ENCODE results near the gene CMKLR1.

The CMKLR1 gene

GRCh38 chr12:108345716-108346633 is 6.9 kb upstream of the CMKLR1 start:
- H3K9me3 ChIP-seq = no peaks in the 10 kb centered on the region; the same call in 1 of the 2 replicates
- no peak overlapping the region for H3K4me3 ChIP-seq (ENCODE audit: low read depth, low read length)
- no peaks in the 10 kb centered on the region for H3K4me1 ChIP-seq
- TF ChIP-seq, protein P1, sequence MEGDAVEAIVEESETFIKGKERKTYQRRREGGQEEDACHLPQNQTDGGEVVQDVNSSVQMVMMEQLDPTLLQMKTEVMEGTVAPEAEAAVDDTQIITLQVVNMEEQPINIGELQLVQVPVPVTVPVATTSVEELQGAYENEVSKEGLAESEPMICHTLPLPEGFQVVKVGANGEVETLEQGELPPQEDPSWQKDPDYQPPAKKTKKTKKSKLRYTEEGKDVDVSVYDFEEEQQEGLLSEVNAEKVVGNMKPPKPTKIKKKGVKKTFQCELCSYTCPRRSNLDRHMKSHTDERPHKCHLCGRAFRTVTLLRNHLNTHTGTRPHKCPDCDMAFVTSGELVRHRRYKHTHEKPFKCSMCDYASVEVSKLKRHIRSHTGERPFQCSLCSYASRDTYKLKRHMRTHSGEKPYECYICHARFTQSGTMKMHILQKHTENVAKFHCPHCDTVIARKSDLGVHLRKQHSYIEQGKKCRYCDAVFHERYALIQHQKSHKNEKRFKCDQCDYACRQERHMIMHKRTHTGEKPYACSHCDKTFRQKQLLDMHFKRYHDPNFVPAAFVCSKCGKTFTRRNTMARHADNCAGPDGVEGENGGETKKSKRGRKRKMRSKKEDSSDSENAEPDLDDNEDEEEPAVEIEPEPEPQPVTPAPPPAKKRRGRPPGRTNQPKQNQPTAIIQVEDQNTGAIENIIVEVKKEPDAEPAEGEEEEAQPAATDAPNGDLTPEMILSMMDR (IDR thresholded peaks at IDR 0.05; ENCODE audit: low read depth, low read length) = no peak
- H3K36me3 ChIP-seq = no peaks in the 10 kb centered on the region
- no peaks in the 10 kb centered on the region for H3K27me3 ChIP-seq
- no peak for DNase-seq

GRCh38 chr12:108342985-108343384 is 3.9 kb upstream of the CMKLR1 start:
- TF ChIP-seq, protein P1 (IDR thresholded peaks at IDR 0.05; ENCODE audit: low read depth, low read length) = no peak
- H3K27me3 ChIP-seq = no peaks in the 10 kb centered on the region
- no peak for DNase-seq
- H3K9me3 ChIP-seq = no peaks in the 10 kb centered on the region; the same call in 1 of the 2 replicates
- no peaks in the 10 kb centered on the region for H3K4me1 ChIP-seq
- no peaks in the 10 kb centered on the region for H3K36me3 ChIP-seq
- no peak overlapping the region for H3K4me3 ChIP-seq (ENCODE audit: low read depth, low read length)

GRCh38 chr12:108341854-108342847 is 3.0 kb upstream of the CMKLR1 start:
- Histone ChIP-seq H3K36me3 (no peaks in the 10 kb centered on the region), H3K4me3 (ENCODE audit: low read depth, low read length) (no peak overlapping the region), H3K4me1 (peaks cover 5% of the 10 kb centered on the region), H3K27me3 (no peaks in the 10 kb centered on the region), H3K9me3 (no peaks in the 10 kb centered on the region; the same call in 1 of the 2 replicates)
- TF ChIP-seq, protein P1 (IDR thresholded peaks at IDR 0.05; ENCODE audit: low read depth, low read length) = no peak
- no peak for DNase-seq

DNA sequence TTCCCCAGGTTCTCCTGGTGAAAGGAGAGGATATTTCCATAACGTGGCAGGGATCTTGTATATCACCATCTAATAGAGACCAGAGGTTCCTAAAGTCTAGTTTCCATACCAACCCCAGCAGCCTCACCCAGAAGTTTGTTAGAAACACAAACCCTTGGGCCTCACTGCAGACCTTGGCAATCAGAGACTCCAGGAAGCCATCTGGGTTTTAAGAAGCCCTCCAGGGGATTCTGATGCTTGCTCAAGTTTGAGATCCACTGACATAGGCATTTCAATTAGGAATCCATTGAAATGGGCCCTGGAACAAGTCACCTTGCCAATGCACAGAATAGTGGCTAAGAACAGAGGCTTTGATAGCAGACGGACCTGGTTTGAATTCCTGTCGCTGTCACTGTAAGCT is 2.2 kb upstream of the CMKLR1 start:
- peaks cover 5% of the 10 kb centered on the region for H3K4me1 ChIP-seq
- no peak for DNase-seq
- H3K36me3 ChIP-seq = no peaks in the 10 kb centered on the region
- H3K4me3 ChIP-seq (ENCODE audit: low read depth, low read length) = no peak overlapping the region
- H3K9me3 ChIP-seq = no peaks in the 10 kb centered on the region; the same call in 1 of the 2 replicates
- no peaks in the 10 kb centered on the region for H3K27me3 ChIP-seq
- TF ChIP-seq, protein P1 (IDR thresholded peaks at IDR 0.05; ENCODE audit: low read depth, low read length) = no peak

DNA sequence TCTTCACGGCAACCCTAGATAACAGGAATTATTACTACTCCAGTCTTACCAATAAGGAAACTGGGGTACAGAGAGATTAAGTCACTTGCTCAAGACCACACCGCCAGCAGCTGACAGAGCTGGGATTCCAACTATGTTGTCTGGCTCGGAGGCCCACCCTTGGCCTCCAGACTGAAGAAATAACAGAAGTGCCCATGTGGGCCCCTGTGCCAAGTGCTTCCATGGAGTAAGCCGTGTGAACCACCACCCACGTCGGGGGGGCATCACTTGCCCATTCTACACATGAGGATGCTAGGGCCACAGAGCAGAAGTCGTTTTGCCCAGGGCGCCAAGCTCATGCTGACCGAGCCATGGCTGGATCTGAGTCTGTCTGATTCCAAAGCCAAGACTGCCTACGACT is 926 bp upstream of the CMKLR1 start:
- Histone ChIP-seq H3K9me3 (no peaks in the 10 kb centered on the region; the same call in 1 of the 2 replicates), H3K27me3 (no peaks in the 10 kb centered on the region), H3K4me3 (ENCODE audit: low read depth, low read length) (no peak overlapping the region), H3K36me3 (no peaks in the 10 kb centered on the region), H3K4me1 (peaks cover 5% of the 10 kb centered on the region)
- TF ChIP-seq, protein P1 (IDR thresholded peaks at IDR 0.05; ENCODE audit: low read depth, low read length) = no peak
- DNase-seq = no peak
